Uterus (tissue), 2 donors: ENCODE results near the gene PLSCR4.

Experiments used
- POLR2A ChIP-seq, 2 donors: fragments of 450-650 bp; IDR thresholded peaks; one replicate each; pipeline ENCODE4 v1.6.1; 2016; ENCODE audit warnings: antibody characterized with exemption in 2 of 2, mild to moderate bottlenecking in 1 of 2, moderate library complexity in 1 of 2
- TF ChIP-seq, protein P1 (sequence below), 4 experiments: fragments of 200-600 bp in 2 of 4; fragments of 450-650 bp in 2 of 4; sonication (generic) in 2 of 4; IDR thresholded peaks; one replicate each; pipeline ENCODE4 v1.5.1; 2016 to 2019; ENCODE audit warnings: antibody characterized with exemption in 4 of 4, mild to moderate bottlenecking in 2 of 4, moderate library complexity in 1 of 4

DNA sequence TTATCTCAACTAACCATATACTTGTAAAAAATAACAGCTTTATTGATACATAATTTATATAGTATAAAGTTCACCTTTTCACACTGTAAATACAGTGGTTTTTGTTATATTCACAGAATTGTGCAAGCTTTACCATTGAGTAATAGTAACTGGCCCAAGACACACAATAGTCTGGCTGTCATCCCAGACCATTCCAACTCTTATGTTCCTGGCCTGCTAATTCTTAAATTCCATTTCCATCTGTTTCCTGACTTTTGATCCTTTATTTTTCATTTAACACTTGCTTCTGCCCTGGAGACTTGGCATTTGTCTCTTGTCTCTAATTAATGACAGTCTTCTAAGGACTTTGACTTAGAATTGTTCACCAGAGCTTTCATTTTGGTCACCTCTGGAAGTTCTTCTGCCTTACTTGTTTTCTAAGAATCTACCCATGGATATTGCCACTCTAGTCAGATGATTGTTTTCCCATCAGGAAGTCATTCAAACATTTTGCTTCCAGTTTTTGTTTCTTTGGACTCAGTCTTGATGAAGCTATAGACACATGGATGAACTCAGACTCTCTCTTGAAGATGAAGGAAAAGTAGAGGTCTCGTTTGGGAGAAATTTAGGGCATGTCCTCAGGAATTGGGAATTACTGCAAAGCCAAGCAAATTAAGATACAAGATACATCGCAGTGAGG, 27.2 kb upstream of the PLSCR4 start:
- TF ChIP-seq, protein P1, sequence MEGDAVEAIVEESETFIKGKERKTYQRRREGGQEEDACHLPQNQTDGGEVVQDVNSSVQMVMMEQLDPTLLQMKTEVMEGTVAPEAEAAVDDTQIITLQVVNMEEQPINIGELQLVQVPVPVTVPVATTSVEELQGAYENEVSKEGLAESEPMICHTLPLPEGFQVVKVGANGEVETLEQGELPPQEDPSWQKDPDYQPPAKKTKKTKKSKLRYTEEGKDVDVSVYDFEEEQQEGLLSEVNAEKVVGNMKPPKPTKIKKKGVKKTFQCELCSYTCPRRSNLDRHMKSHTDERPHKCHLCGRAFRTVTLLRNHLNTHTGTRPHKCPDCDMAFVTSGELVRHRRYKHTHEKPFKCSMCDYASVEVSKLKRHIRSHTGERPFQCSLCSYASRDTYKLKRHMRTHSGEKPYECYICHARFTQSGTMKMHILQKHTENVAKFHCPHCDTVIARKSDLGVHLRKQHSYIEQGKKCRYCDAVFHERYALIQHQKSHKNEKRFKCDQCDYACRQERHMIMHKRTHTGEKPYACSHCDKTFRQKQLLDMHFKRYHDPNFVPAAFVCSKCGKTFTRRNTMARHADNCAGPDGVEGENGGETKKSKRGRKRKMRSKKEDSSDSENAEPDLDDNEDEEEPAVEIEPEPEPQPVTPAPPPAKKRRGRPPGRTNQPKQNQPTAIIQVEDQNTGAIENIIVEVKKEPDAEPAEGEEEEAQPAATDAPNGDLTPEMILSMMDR (IDR thresholded peaks at IDR 0.05): no peak
- TF ChIP-seq POLR2A (IDR thresholded peaks at IDR 0.05): no peak
